ENCODE results near the gene GPR107. TPM values are rescaled to one million over a fixed set of nuclear protein-coding genes. Genes with fewer than 3 reads are reported as not detected.
A peak's percentile ranks its signal among the peaks of the same experiment; 100 is the strongest.

GPR107 gene
- total RNA-seq, 2 experiments from 2014 or later = 10.4 to 24.3 TPM

- Histone ChIP-seq H4K20me1 (ENCODE audit: insufficient read depth, low read length) (no peaks in the 10 kb centered on the region), H2AFZ (ENCODE audit: low read length) (no peak overlapping the region), H3K27ac (ENCODE audit: low read depth, low read length, poor library complexity, severe bottlenecking) (no peak overlapping the region), H3K9me3 (ENCODE audit: low read length) (no peaks in the 10 kb centered on the region), H3K4me2 (ENCODE audit: low read length) (no peak overlapping the region), H3K36me3 (ENCODE audit: insufficient read depth, low read length) (no peaks in the 10 kb centered on the region), H3K4me3 (ENCODE audit: low read depth, low read length, poor library complexity, severe bottlenecking) (no peak overlapping the region), H3K9me2 (ENCODE audit: insufficient read depth, low read length) (no peaks in the 10 kb centered on the region), H3K79me2 (ENCODE audit: insufficient read depth, low read depth, low read length) (no peaks in the 10 kb centered on the region), H3K4me1 (ENCODE audit: insufficient read depth, low read length, poor library complexity, severe bottlenecking) (no peaks in the 10 kb centered on the region)
- no TSS peak for BruUV-seq (replicated peaks)
- ChIA-PET POLR2A (no interaction called here), CTCF (ENCODE audit: unreplicated experiment) (no interaction called here)
- TF ChIP-seq EZH2phosphoT487 (IDR thresholded peaks at IDR 0.05; ENCODE audit: borderline replicate concordance, low read depth, low read length) = no peak
- TF ChIP-seq, protein P1, sequence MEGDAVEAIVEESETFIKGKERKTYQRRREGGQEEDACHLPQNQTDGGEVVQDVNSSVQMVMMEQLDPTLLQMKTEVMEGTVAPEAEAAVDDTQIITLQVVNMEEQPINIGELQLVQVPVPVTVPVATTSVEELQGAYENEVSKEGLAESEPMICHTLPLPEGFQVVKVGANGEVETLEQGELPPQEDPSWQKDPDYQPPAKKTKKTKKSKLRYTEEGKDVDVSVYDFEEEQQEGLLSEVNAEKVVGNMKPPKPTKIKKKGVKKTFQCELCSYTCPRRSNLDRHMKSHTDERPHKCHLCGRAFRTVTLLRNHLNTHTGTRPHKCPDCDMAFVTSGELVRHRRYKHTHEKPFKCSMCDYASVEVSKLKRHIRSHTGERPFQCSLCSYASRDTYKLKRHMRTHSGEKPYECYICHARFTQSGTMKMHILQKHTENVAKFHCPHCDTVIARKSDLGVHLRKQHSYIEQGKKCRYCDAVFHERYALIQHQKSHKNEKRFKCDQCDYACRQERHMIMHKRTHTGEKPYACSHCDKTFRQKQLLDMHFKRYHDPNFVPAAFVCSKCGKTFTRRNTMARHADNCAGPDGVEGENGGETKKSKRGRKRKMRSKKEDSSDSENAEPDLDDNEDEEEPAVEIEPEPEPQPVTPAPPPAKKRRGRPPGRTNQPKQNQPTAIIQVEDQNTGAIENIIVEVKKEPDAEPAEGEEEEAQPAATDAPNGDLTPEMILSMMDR (conservative IDR thresholded peaks at IDR 0.05; ENCODE audit: low read length) = no peak
- intact Hi-C loops (cut with micrococcal nuclease; ENCODE audit: unreplicated experiment) = no loop called here
- no peak for DNase-seq (ENCODE audit: low spot score)
These were observed 111.9 kb downstream of the GPR107 start for GRCh38 chr9:130165579-130165978.

GRCh38 chr9:130166399-130166798, 112.7 kb downstream of the GPR107 start:
- Histone ChIP-seq H4K20me1 (ENCODE audit: insufficient read depth, low read length) (no peaks in the 10 kb centered on the region), H3K4me1 (ENCODE audit: insufficient read depth, low read length, poor library complexity, severe bottlenecking) (no peaks in the 10 kb centered on the region), H3K4me3 (ENCODE audit: low read depth, low read length, poor library complexity, severe bottlenecking) (no peak overlapping the region), H2AFZ (ENCODE audit: low read length) (no peak overlapping the region), H3K27ac (ENCODE audit: low read depth, low read length, poor library complexity, severe bottlenecking) (no peak overlapping the region), H3K79me2 (ENCODE audit: insufficient read depth, low read depth, low read length) (no peaks in the 10 kb centered on the region), H3K9me2 (ENCODE audit: insufficient read depth, low read length) (no peaks in the 10 kb centered on the region), H3K9me3 (ENCODE audit: low read length) (no peaks in the 10 kb centered on the region), H3K4me2 (ENCODE audit: low read length) (no peak overlapping the region), H3K36me3 (ENCODE audit: insufficient read depth, low read length) (no peaks in the 10 kb centered on the region)
- ChIA-PET CTCF (ENCODE audit: unreplicated experiment) (no interaction called here), POLR2A (no interaction called here)
- no peak for DNase-seq (ENCODE audit: low spot score)
- intact Hi-C loops (cut with micrococcal nuclease; ENCODE audit: unreplicated experiment) = no loop called here
- TF ChIP-seq EZH2phosphoT487 (IDR thresholded peaks at IDR 0.05; ENCODE audit: borderline replicate concordance, low read depth, low read length) = no peak
- TF ChIP-seq, protein P1 (conservative IDR thresholded peaks at IDR 0.05; ENCODE audit: low read length) = no peak
- no TSS peak for BruUV-seq (replicated peaks)

DNA sequence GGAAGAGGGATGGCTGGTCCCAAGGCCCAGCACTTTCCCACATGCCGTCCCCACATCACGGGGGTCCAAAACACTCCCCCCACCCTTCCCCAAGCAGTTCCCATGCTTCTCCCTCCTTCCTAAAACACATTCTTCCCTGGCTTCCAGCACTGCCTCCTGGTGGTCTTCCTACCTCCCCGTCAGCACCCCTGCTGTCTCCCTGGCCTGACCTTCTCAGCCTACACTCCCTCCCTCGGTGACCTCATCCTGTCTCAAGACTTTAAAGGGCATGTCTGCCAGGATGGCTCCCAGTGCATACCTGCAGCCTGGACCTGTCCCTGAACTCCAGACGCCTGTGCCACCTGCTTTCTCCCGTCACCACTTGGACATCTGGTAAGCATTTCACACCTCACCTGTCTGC, 114.2 kb downstream of the GPR107 start:
- no peaks in the 10 kb centered on the region for H3K79me2 ChIP-seq (ENCODE audit: insufficient read depth, low read depth, low read length)
- no peaks in the 10 kb centered on the region for H3K4me1 ChIP-seq (ENCODE audit: insufficient read depth, low read length, poor library complexity, severe bottlenecking)
- BruUV-seq (replicated peaks) = no TSS peak
- no peaks in the 10 kb centered on the region for H4K20me1 ChIP-seq (ENCODE audit: insufficient read depth, low read length)
- CTCF ChIA-PET (ENCODE audit: unreplicated experiment) = interaction anchor here (0.5 kb wide), 1 partner anchor 508 kb away, joined by 4 read pairs; no protein-coding TSS in a partner anchor
- no peak overlapping the region for H2AFZ ChIP-seq (ENCODE audit: low read length)
- no peaks in the 10 kb centered on the region for H3K36me3 ChIP-seq (ENCODE audit: insufficient read depth, low read length)
- H3K9me3 ChIP-seq (ENCODE audit: low read length) = no peaks in the 10 kb centered on the region
- H3K4me2 ChIP-seq (ENCODE audit: low read length) = no peak overlapping the region
- TF ChIP-seq EZH2phosphoT487 (IDR thresholded peaks at IDR 0.05; ENCODE audit: borderline replicate concordance, low read depth, low read length) = no peak
- TF ChIP-seq, protein P1 (conservative IDR thresholded peaks at IDR 0.05; ENCODE audit: low read length) = 0 out of 2 replicates have a peak, but pooled peaks have one; percentile 17
- no peak overlapping the region for H3K27ac ChIP-seq (ENCODE audit: low read depth, low read length, poor library complexity, severe bottlenecking)
- no peaks in the 10 kb centered on the region for H3K9me2 ChIP-seq (ENCODE audit: insufficient read depth, low read length)
- no peak overlapping the region for H3K4me3 ChIP-seq (ENCODE audit: low read depth, low read length, poor library complexity, severe bottlenecking)
- no peak for DNase-seq (ENCODE audit: low spot score)
- intact Hi-C loops (cut with micrococcal nuclease; ENCODE audit: unreplicated experiment) = no loop called here
- POLR2A ChIA-PET = no interaction called here
